Endodermal cell (in vitro differentiated cells): Measurements from ENCODE around the gene SERPINA7. TPM values are rescaled to one million over a fixed set of nuclear protein-coding genes. Genes with fewer than 3 reads are reported as not detected.
"Not testable (repeated sequence)": the region's sequence is repeated elsewhere in the genome, so short reads cannot be mapped to it uniquely, and the experiment has no call there.

Source experiments
- DNase-seq: peaks from one replicate; pipeline ENCODE4 v3.0.0-alpha.2; 2017
- H3K27ac ChIP-seq: 2 replicates; pipeline ENCODE4 v1.5.1; 2013; ENCODE audit warnings: mild to moderate bottlenecking, low read depth, low read length, moderate library complexity
- H3K27me3 ChIP-seq: 2 replicates; pipeline ENCODE4 v1.6.1; 2013; ENCODE audit warnings: mild to moderate bottlenecking, low read length, moderate library complexity; ENCODE audit not compliant: insufficient read depth, control insufficient read depth, poor library complexity, severe bottlenecking
- H3K36me3 ChIP-seq: 2 replicates; pipeline ENCODE4 v1.7.0; 2013; ENCODE audit warnings: mild to moderate bottlenecking, low read length, moderate library complexity; ENCODE audit not compliant: control insufficient read depth, insufficient read depth
- H3K4me1 ChIP-seq: one replicate; pipeline ENCODE4 v1.7.0; 2013; ENCODE audit warnings: low read length; ENCODE audit not compliant: control insufficient read depth, insufficient read depth
- H3K4me3 ChIP-seq: 2 replicates; pipeline ENCODE4 v1.5.1; 2013; ENCODE audit warnings: mild to moderate bottlenecking, low read length, moderate library complexity
- H3K9ac ChIP-seq: 2 replicates; pipeline ENCODE4 v1.6.1; 2013; ENCODE audit warnings: mild to moderate bottlenecking, low read length, moderate library complexity; ENCODE audit not compliant: poor library complexity, severe bottlenecking; ENCODE audit errors: extremely low read depth
- H3K9me3 ChIP-seq: 2 replicates; pipeline ENCODE4 v1.6.1; 2013; ENCODE audit warnings: mild to moderate bottlenecking, low read length, moderate library complexity; ENCODE audit not compliant: control insufficient read depth
- H3K27ac Mint-ChIP-seq: 2 replicates; pipeline ENCODE4 v1.8.0; 2020; ENCODE audit warnings: mixed read lengths
- H3K27me3 Mint-ChIP-seq: 2 replicates; pipeline ENCODE4 v1.8.0; 2021; ENCODE audit warnings: mild to moderate bottlenecking, mixed read lengths; ENCODE audit not compliant: insufficient read depth
- H3K36me3 Mint-ChIP-seq: 2 replicates; pipeline ENCODE4 v1.8.0; 2020; ENCODE audit warnings: low read depth, mixed read lengths
- H3K4me1 Mint-ChIP-seq: 2 replicates; pipeline ENCODE4 v1.8.0; 2020; ENCODE audit warnings: mixed read lengths
- H3K4me3 Mint-ChIP-seq: 2 replicates; pipeline ENCODE4 v1.8.0; 2020; ENCODE audit warnings: mild to moderate bottlenecking, moderate library complexity, mixed read lengths
- H3K9me3 Mint-ChIP-seq: 2 replicates; pipeline ENCODE4 v1.8.0; 2020; ENCODE audit warnings: mild to moderate bottlenecking, mixed read lengths
- CTCF ChIP-seq: fragments of 200-600 bp; sonication (generic); conservative IDR thresholded peaks from 2 replicates; pipeline ENCODE4 v1.5.0; 2021; ENCODE audit warnings: antibody characterized with exemption, mild to moderate bottlenecking
- WGBS, 2 experiments: methylation state at CpG; one replicate each; pipeline versions ENCODE4 v1.1.5 to v1.1.7; 2013; ENCODE audit warnings: missing lambda C conversion rate in 2 of 2, mixed read lengths in 1 of 2; ENCODE audit not compliant: insufficient coverage in 1 of 2, insufficient read length in 1 of 2; 5-methylcytosine and 5-hydroxymethylcytosine counted together
- total RNA-seq, 2 donors: library from RNA; stranded (reverse); fragmentation: NEBNext Ultra II Directional in 1 of 2; extraction: Animal tissue kit (Norgen Biotek cat#: 25700) in 1 of 2; gene quantifications; 2 replicates in 1 of 2; 3 replicates in 1 of 2; pipeline ENCODE4 v1.2.1, GENCODE V29; 2021

SERPINA7 gene
- total RNA-seq, 2 donors from 2014 or later = not detected

- Mint-ChIP-seq H3K27me3 (no peaks in the 10 kb centered on the region), H3K36me3 (peaks cover 2% of the 10 kb centered on the region), H3K9me3 (peaks cover 91% of the 10 kb centered on the region), H3K27ac (no peak overlapping the region), H3K4me3 (no peak overlapping the region), H3K4me1 (no peaks in the 10 kb centered on the region)
- Histone ChIP-seq H3K36me3 (no peaks in the 10 kb centered on the region), H3K4me1 (no peaks in the 10 kb centered on the region), H3K9me3 (no peaks in the 10 kb centered on the region), H3K4me3 (no peak overlapping the region), H3K9ac (no peak overlapping the region), H3K27me3 (no peaks in the 10 kb centered on the region), H3K27ac (no peak overlapping the region)
- DNase-seq = no peak
- TF ChIP-seq CTCF = no peak
Measured at GRCh38 chrX:106000203-106000602, 38.3 kb downstream of the SERPINA7 start.

- H3K27me3 Mint-ChIP-seq = no peaks in the 10 kb centered on the region
- peaks cover 2% of the 10 kb centered on the region for H3K36me3 Mint-ChIP-seq
- no peaks in the 10 kb centered on the region for H3K27me3 ChIP-seq
- TF ChIP-seq CTCF = no peak
- H3K4me3 ChIP-seq = no peak overlapping the region
- H3K9me3 Mint-ChIP-seq = peaks cover 86% of the 10 kb centered on the region
- WGBS, 2 experiments = 36% methylated on average over 1 of the region's 1 CpG; no CpG with 5 or more reads in 1 of the 2 experiments
- H3K4me1 ChIP-seq = no peaks in the 10 kb centered on the region
- no peak overlapping the region for H3K27ac ChIP-seq
- H3K9me3 ChIP-seq = no peaks in the 10 kb centered on the region
- no peak overlapping the region for H3K4me3 Mint-ChIP-seq
- no peak for DNase-seq
- H3K27ac Mint-ChIP-seq = no peak overlapping the region
- no peak overlapping the region for H3K9ac ChIP-seq
- no peaks in the 10 kb centered on the region for H3K4me1 Mint-ChIP-seq
- no peaks in the 10 kb centered on the region for H3K36me3 ChIP-seq
Measured at GRCh38 chrX:105999294-105999693, 39.2 kb downstream of the SERPINA7 start.

- WGBS, 2 experiments = 94% methylated on average over 3 of the region's 5 CpGs; no CpG with 5 or more reads in 1 of the 2 experiments
- H3K36me3 ChIP-seq, H3K27ac ChIP-seq, H3K4me3 ChIP-seq, H3K9ac ChIP-seq, H3K4me3 Mint-ChIP-seq, H3K36me3 Mint-ChIP-seq, H3K27ac Mint-ChIP-seq, H3K4me1 Mint-ChIP-seq, H3K27me3 ChIP-seq, H3K27me3 Mint-ChIP-seq, H3K4me1 ChIP-seq, H3K9me3 ChIP-seq, DNase-seq: not testable (repeated sequence)
- peaks cover 71% of the 10 kb centered on the region for H3K9me3 Mint-ChIP-seq
Measured at GRCh38 chrX:105988487-105988886, 50.0 kb downstream of the SERPINA7 start.

Other genes with a start within 250 kb of the SERPINA7 start
- 1 to 10 TPM in 1 of 2 donors, under 1 TPM in 1; 0.51 to 1.5 TPM for gene NRK, start 216.2 kb downstream of the SERPINA7 start, total RNA-seq
- gene PWWP3B, start 129.6 kb upstream of the SERPINA7 start, total RNA-seq = 1 to 10 TPM in 1 of 2 donors, under 1 TPM in 1; 0.81 to 4.3 TPM